ENCODE measurements around the gene ASB18.

The ASB18 gene

DNA sequence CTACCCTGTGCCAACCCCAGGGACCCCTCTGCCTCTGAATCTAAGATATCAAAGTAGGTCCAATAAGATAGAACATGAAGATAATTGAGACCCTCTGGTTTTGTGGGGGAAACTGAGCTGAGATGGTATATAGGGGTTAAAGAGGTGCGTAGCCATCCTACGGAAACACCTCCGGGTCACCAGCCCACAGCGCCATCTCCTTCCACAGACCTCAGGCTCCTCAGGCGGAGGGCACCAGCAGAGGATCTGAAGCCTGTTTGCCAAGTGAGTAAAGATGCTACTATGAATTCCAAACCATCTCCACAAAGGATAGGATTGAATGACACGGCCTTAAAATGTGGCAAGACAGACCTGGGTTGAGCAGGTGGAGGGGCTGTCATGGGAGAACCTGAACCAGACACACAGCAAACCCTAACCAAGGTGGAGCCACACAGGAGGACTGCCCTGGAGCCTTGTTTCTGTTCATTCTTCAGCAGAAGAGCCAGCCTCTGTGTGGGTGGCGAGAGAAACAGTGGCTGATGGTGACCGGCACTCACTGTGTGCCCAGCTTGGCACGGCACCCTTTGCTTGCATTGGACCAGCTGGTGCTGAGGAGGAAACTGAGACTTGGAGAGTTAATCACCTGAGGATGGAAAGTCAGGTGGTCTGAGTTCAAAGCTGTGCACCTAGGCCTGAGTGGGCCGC is 106.2 kb downstream of the ASB18 start:
- TF ChIP-seq CTCF (conservative IDR thresholded peaks at IDR 0.05; ENCODE audit: control insufficient read depth, insufficient read depth, low read depth, low read length), result no peak
- no peak overlapping the region for H3K4me3 ChIP-seq (ENCODE audit: control insufficient read depth, low read depth, low read length)
- DNase-seq (ENCODE audit: low read depth), result no peak

GRCh38 chr2:236157366-236157765 is 106.8 kb downstream of the ASB18 start:
- H3K4me3 ChIP-seq (ENCODE audit: control insufficient read depth, low read depth, low read length), result no peak overlapping the region
- DNase-seq (ENCODE audit: low read depth), result no peak
- no peak for TF ChIP-seq CTCF (conservative IDR thresholded peaks at IDR 0.05; ENCODE audit: control insufficient read depth, insufficient read depth, low read depth, low read length)

GRCh38 chr2:236156860-236157194 is 107.4 kb downstream of the ASB18 start:
- no peak for TF ChIP-seq CTCF (conservative IDR thresholded peaks at IDR 0.05; ENCODE audit: control insufficient read depth, insufficient read depth, low read depth, low read length)
- H3K4me3 ChIP-seq (ENCODE audit: control insufficient read depth, low read depth, low read length), result no peak overlapping the region
- DNase-seq (ENCODE audit: low read depth), result no peak

DNA sequence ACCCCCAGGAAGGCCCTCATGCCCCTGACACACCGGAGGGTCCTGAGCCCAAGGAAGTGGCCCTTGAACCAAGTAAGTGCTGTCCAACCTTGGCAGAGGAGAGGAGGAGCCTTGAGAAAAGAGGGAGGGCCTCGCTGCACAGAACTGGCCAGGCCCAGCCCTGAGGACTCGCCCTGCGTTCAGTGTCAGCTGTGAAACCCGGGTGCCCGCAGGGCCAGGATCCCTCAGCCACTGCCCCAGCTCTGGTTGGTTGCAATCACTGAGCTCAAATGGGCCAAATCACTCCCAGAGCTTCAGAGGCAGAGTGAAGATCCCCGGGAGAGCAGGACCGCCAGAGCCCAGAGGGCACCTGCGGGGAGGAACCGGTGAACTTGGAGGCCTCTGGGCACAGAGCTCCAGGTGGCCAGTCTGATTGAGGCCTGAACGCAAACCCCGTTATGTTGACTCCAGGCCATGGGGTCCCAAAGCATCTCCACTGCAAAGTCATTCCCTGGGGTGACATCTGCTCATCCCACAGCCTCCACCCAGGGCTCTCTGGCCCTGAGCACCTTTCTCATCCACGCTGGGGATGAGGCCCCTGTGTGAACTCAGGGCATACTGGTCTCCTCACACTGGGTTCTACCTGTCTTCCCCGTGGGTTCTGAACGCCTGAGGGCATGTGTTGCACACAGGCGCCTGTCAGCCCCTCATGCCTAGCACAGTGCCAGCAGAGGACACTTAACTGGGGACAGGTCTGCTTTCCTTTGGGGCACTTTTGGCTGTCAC is 107.9 kb downstream of the ASB18 start:
- no peak for DNase-seq (ENCODE audit: low read depth)
- no peak for TF ChIP-seq CTCF (conservative IDR thresholded peaks at IDR 0.05; ENCODE audit: control insufficient read depth, insufficient read depth, low read depth, low read length)
- no peak overlapping the region for H3K4me3 ChIP-seq (ENCODE audit: control insufficient read depth, low read depth, low read length)

- TF ChIP-seq CTCF (conservative IDR thresholded peaks at IDR 0.05; ENCODE audit: control insufficient read depth, insufficient read depth, low read depth, low read length), result no peak
- no peak overlapping the region for H3K4me3 ChIP-seq (ENCODE audit: control insufficient read depth, low read depth, low read length)
- DNase-seq (ENCODE audit: low read depth), result no peak
These were observed 108.8 kb downstream of the ASB18 start for GRCh38 chr2:236155406-236155805.

GRCh38 chr2:236146436-236146835 is 117.8 kb downstream of the ASB18 start:
- no peak overlapping the region for H3K4me3 ChIP-seq (ENCODE audit: control insufficient read depth, low read depth, low read length)
- no peak for DNase-seq (ENCODE audit: low read depth)
- no peak for TF ChIP-seq CTCF (conservative IDR thresholded peaks at IDR 0.05; ENCODE audit: control insufficient read depth, insufficient read depth, low read depth, low read length)

Measured in fibroblast of mammary gland (primary cell).